CD1c-positive myeloid dendritic cell (primary cell): Measurements from ENCODE around the gene NFE2.
"Not testable (repeated sequence)": the region's sequence is repeated elsewhere in the genome, so short reads cannot be mapped to it uniquely, and the experiment has no call there.

Experiments used
- DNase-seq: peaks from one replicate; pipeline ENCODE4 v3.0.0-alpha.2; 2016; ENCODE audit errors: extremely low spot score

NFE2 gene

GRCh38 chr12:54300732-54301427 is at the start of gene NFE2:
Gene NFE2 (minus strand): TSS chr12:54301015. CDS start chr12:54295248, 5,767 bp downstream.
- DNase-seq: peak; percentile 67

- no peak for DNase-seq
Measured at GRCh38 chr12:54349679-54350078, 48.9 kb upstream of the NFE2 start.

- no peak for DNase-seq
Measured at GRCh38 chr12:54349036-54349435, 48.2 kb upstream of the NFE2 start.

GRCh38 chr12:54341378-54342300 is 40.8 kb upstream of the NFE2 start:
- no peak for DNase-seq

GRCh38 chr12:54340846-54341245 is 40.0 kb upstream of the NFE2 start:
- DNase-seq: no peak

GRCh38 chr12:54338698-54339296 is 38.0 kb upstream of the NFE2 start:
- no peak for DNase-seq

- no peak for DNase-seq
Measured at GRCh38 chr12:54337854-54338650, 37.2 kb upstream of the NFE2 start.

GRCh38 chr12:54337280-54337842 is 36.5 kb upstream of the NFE2 start:
- peak; percentile 59 for DNase-seq

- no peak for DNase-seq
Measured at GRCh38 chr12:54333420-54334034, 32.7 kb upstream of the NFE2 start.

GRCh38 chr12:54331461-54331860 is 30.6 kb upstream of the NFE2 start:
- DNase-seq: no peak

GRCh38 chr12:54330442-54330841 is 29.6 kb upstream of the NFE2 start:
- DNase-seq: no peak

- DNase-seq: no peak
Measured at GRCh38 chr12:54329759-54330158, 28.9 kb upstream of the NFE2 start.

GRCh38 chr12:54328595-54329337 is 28.0 kb upstream of the NFE2 start:
- DNase-seq: no peak

- DNase-seq: not testable (repeated sequence)
Measured at GRCh38 chr12:54325442-54326109, 24.8 kb upstream of the NFE2 start.

- DNase-seq: peak; percentile 99
Measured at GRCh38 chr12:54324617-54325441, 24.0 kb upstream of the NFE2 start, which contains the start of gene COPZ1. Gene COPZ1 (plus strand): TSS chr12:54325131. CDS start chr12:54325164, 33 bp downstream.

GRCh38 chr12:54321363-54321762 is 20.5 kb upstream of the NFE2 start:
- DNase-seq: no peak

GRCh38 chr12:54312309-54312708 is 11.5 kb upstream of the NFE2 start:
- DNase-seq: not testable (repeated sequence)

GRCh38 chr12:54311051-54311450 is 10.2 kb upstream of the NFE2 start:
- DNase-seq: no peak
